Keratinocyte (primary cell): ENCODE measurements around the gene FAM153A.
"Not testable (repeated sequence)": the region's sequence is repeated elsewhere in the genome, so short reads cannot be mapped to it uniquely, and the experiment has no call there.

Experiments
- CTCF ChIP-seq, 3 experiments: IDR thresholded peaks in 1 of 3; conservative IDR thresholded peaks in 1 of 3; optimal IDR thresholded peaks in 1 of 3; 2 replicates in 2 of 3; 3 replicates in 1 of 3; pipeline versions ENCODE3 to v1.5.1; 2011; ENCODE audit warnings: low read length in 3 of 3, mild to moderate bottlenecking in 3 of 3, moderate library complexity in 2 of 3, control low read depth in 1 of 3, inconsistent platforms in 1 of 3; ENCODE audit not compliant: insufficient read depth in 2 of 3; ENCODE audit errors: extremely low read depth in 1 of 3
- EZH2 ChIP-seq: IDR thresholded peaks from one replicate; pipeline ENCODE4 v1.6.1; 2012; ENCODE audit warnings: inconsistent platforms, mild to moderate bottlenecking, low read length, moderate library complexity

GRCh38 chr5:177723831-177724485 is 58.7 kb downstream of the FAM153A start:
- TF ChIP-seq CTCF (optimal IDR thresholded peaks at IDR 0.05 in 1 of 3, IDR thresholded peaks at IDR 0.05 in 1 of 3, conservative IDR thresholded peaks at IDR 0.05 in 1 of 3; ENCODE audit: extremely low read depth in 1 of 3, insufficient read depth in 2 of 3, low read length in 3 of 3); EZH2: not testable (repeated sequence)
